AG04449 (cell line): ENCODE measurements around the gene KIR2DL1.
"Not testable (repeated sequence)": the region's sequence is repeated elsewhere in the genome, so short reads cannot be mapped to it uniquely, and the experiment has no call there.

Source experiments
- CTCF ChIA-PET: fragments of 350-600 bp; formaldehyde crosslinking; extraction: SDS; loops from one replicate; lab custom pipeline; 2021; ENCODE audit warnings: antibody characterized with exemption; lab: Yijun Ruan, JAX
- POLR2A ChIA-PET: fragments of 400-600, 350-600 bp; formaldehyde crosslinking; extraction: SDS; loops from one replicate; lab custom pipeline; 2020; ENCODE audit warnings: antibody characterized with exemption, inconsistent platforms; lab: Yijun Ruan, JAX
- DNase-seq: peaks from one replicate; pipeline ENCODE4 v3.0.0-alpha.2; 2010; ENCODE audit warnings: low read depth, low spot score
- H3K4me3 ChIP-seq: 2 replicates; pipeline ENCODE4 v1.5.1; 2011; ENCODE audit warnings: low read depth, mild to moderate bottlenecking, control low read depth, low read length

KIR2DL1 gene

DNA sequence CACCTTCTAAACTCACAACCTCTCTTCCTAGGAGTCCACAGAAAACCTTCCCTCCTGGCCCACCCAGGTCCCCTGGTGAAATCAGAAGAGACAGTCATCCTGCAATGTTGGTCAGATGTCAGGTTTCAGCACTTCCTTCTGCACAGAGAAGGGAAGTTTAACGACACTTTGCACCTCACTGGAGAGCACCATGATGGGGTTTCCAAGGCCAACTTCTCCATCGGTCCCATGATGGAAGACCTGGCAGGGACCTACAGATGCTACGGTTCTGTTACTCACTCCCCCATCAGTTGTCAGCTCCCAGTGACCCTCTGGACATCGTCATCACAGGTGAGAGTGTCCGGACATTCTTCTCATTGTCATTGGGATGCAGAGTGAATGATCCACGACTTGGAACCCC, 11.0 kb upstream of the KIR2DL1 start:
- CTCF ChIA-PET: not testable (repeated sequence)

DNA sequence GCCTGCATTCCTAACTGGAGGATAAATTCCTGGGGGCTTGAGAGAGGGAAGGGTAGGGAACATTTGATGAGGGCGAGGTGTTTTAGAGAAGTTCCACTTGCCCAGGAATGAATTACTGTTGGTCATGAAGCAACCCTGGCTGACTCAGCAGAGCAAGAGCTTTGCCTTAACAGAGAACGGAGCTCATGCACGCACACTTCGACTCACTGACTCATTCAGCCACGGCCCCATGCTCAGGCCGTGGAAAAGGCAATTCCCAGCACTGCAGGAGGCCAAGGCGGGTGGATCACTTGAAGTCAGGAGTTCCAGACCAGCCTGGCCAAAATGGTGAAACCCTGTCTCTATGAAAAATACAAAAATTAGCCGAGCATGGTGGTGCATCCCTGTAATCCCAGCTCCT, 5.4 kb upstream of the KIR2DL1 start:
- DNase-seq, CTCF ChIA-PET, POLR2A ChIA-PET, H3K4me3 ChIP-seq: not testable (repeated sequence)

More for the DNA sequence above, 11.0 kb upstream of the KIR2DL1 start:
- H3K4me3 ChIP-seq, POLR2A ChIA-PET, DNase-seq: not testable (repeated sequence)

DNA sequence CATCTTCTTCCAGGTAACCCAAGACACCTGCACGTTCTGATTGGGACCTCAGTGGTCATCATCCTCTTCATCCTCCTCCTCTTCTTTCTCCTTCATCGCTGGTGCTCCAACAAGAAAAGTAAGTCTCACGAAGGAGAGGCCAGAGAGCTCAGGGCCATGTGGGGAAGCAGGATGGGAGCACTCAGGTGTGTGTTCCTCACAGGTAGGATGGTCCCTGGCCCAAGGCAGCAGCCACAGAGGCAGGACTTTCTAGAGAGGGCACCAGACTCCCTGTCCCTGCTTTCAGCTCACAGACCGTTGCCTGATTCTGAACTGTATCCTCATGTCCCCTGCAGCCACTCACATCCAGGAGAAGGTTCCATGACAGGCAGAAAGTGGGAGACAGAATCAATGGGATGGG, 3.1 kb upstream of the KIR2DL1 start:
- DNase-seq, POLR2A ChIA-PET, H3K4me3 ChIP-seq, CTCF ChIA-PET: not testable (repeated sequence)

DNA sequence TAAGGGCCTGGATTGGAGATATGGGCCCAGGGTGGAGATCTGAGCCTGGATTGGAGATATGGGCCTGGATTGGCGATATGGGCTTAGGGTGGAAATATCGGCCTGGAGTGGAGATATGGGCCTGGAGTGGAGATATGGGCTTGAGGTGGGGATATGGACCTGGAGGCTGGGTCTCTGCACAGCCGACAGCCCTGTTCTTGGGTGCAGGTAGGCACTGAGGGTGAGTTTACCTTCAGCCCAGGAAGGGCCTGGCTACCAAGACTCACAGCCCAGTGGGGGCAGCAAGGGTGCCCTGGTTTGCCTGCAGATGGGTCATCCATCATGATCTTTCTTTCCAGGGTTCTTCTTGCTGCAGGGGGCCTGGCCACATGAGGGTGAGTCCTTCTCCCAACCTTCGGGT, 918 bp downstream of the KIR2DL1 start:
- CTCF ChIA-PET, H3K4me3 ChIP-seq, DNase-seq, POLR2A ChIA-PET: not testable (repeated sequence)

DNA sequence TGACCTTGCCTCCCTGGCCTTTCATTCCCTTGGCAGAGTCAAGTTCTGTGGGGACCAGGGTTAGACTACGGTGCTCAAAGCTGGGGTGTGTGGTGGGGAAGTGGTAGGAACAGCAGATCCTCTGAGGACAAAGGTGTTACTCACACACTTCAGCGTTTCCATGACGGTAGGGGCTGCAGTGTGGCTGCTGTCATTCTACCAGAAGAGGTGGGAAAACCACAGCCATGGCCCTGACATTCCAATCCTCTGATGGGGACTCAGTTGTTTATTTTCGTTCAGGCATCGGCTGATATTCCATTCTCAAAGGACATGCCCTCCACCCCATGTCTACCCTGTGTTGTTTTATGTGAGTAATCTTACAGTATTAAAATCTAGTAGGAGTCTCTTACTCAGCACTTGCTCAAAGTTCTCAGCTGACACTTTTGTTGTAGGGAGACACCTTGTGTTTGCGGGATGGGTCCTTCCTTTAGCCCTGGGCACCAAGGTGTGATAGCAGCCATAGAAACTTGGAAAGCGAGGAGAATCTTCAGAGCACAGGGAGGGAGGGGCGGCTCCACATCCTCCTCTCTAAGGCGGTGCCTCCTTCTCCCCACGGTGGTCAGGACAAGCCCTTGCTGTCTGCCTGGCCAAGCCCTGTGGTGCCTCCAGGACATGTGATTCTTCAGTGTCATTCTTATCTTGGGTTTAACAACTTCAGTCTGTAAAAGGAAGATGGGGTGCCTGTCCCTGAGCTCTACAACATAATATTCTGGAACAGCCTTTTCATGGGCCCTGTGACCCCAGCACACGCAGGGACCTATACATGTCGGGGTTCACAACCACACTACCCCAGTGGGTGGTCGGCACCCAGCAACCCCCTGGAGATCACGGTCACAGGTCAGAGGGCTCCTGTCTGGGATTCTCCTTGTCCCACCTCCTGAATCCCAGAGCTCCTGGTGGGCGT, 1.7 kb downstream of the KIR2DL1 start:
- CTCF ChIA-PET, H3K4me3 ChIP-seq, DNase-seq, POLR2A ChIA-PET: not testable (repeated sequence)

DNA sequence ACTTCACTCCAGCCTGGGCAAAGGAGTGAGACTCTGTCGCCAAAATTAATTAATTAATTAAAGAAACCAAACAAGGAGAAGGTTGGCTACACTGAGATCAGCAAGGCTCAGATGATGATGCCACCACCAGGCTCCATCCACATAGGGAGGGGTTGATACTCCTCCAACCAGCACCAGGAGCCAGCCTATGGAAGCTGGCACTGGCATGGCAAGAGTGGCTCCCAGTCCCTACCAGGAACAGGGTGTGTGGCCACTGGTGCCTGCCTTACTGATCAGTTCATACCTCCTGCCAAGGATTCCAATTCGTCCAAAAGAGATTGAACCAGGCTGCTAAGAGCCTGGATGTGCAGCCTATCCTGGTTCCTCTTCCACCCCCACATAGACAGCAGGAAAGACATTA, 3.1 kb downstream of the KIR2DL1 start:
- DNase-seq, H3K4me3 ChIP-seq, POLR2A ChIA-PET, CTCF ChIA-PET: not testable (repeated sequence)

DNA sequence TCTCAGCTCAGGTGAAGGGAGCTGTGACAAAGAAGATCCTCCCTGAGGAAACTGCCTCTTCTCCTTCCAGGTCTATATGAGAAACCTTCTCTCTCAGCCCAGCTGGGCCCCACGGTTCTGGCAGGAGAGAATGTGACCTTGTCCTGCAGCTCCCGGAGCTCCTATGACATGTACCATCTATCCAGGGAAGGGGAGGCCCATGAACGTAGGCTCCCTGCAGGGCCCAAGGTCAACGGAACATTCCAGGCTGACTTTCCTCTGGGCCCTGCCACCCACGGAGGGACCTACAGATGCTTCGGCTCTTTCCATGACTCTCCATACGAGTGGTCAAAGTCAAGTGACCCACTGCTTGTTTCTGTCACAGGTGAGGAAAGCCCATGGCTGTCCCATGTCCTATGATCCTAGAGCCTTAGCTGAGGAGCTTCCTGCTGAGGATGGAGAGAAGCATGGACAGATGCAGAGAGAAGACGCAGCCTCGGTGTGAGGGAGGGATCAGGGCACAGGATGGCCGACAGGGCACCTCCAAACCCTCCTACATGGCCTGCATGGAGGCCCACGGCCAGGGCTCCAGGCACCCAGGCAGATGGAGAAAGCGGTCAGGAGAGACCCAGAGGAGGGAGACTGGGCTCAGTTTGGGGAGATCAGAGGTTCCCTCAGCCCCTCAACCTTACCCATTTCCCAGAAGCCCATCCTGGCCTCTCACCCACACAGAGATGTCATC, 5.7 kb downstream of the KIR2DL1 start:
- DNase-seq, POLR2A ChIA-PET, H3K4me3 ChIP-seq, CTCF ChIA-PET: not testable (repeated sequence)

DNA sequence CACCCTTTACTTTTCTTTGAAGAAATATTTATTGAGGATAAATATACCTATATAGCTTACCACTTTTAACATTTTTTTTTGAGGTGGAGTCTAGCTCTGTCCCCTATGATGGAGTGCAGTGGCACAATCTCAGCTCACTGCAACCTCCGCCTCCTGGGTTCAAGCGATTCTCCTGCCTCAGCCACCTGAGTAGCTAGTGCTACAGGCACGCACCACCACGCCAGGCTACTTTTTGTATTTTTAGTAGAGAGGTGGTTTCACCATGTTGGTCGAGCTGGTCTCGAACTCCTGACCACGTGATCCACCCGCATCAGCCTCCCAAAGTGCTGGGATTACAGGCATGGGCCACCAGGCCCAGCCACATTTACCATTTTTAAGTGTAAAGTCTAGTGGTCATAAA, 6.2 kb downstream of the KIR2DL1 start:
- DNase-seq, CTCF ChIA-PET, H3K4me3 ChIP-seq, POLR2A ChIA-PET: not testable (repeated sequence)

DNA sequence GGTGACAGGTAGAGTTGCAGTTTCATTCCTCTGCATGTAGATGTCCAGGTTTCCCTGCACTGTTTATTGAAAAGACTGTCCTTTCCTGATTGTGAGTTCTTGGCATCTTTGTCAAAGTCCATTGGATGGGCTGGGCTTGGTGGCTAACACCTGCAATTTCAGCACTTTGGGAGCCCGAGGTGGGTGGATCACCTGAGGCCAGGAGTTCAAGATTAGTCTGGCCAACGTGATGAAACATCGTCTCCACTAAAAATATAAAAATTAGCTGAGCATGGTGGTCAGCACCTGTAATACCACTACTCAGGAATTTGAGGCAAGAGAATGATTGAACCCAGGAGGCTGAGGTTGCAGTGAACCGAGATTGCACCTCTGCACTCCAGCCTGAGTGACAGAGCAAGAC, 8.3 kb downstream of the KIR2DL1 start:
- H3K4me3 ChIP-seq, DNase-seq, POLR2A ChIA-PET, CTCF ChIA-PET: not testable (repeated sequence)

DNA sequence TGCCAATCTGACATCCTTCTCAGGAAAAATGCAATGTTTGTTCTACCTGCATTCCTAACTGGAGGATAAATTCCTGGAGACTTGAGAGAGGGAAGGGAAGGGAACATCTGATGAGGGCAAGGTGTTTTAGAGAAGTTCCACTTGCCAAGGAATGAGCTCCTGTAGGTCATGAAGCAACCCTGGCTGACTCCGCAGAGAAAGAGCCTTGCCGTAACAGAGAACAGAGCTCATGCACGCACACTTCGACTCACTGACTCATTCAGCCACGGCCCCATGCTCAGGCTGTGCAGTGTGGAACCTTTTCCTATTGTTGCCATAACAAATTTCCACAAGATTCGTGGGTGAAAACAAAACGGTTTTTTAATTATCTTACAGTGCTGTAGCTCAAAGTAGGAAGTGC, 9.3 kb downstream of the KIR2DL1 start:
- POLR2A ChIA-PET, H3K4me3 ChIP-seq, DNase-seq, CTCF ChIA-PET: not testable (repeated sequence)

DNA sequence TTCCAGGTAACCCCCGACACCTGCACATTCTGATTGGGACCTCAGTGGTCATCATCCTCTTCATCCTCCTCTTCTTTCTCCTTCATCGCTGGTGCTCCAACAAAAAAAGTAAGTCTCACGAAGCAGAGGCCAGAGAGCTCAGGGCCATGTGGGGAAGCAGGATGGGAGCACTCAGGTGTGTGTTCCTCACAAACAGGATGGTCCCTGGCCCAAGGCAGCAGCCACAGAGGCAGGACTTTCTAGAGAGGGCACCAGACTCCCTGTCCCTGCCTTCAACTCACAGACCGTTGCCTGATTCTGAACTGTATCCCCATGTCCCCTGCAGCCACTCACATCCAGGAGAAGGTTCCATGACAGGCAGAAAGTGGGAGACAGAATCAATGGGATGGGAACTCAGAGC, 13.3 kb downstream of the KIR2DL1 start:
- DNase-seq, CTCF ChIA-PET, POLR2A ChIA-PET, H3K4me3 ChIP-seq: not testable (repeated sequence)

DNA sequence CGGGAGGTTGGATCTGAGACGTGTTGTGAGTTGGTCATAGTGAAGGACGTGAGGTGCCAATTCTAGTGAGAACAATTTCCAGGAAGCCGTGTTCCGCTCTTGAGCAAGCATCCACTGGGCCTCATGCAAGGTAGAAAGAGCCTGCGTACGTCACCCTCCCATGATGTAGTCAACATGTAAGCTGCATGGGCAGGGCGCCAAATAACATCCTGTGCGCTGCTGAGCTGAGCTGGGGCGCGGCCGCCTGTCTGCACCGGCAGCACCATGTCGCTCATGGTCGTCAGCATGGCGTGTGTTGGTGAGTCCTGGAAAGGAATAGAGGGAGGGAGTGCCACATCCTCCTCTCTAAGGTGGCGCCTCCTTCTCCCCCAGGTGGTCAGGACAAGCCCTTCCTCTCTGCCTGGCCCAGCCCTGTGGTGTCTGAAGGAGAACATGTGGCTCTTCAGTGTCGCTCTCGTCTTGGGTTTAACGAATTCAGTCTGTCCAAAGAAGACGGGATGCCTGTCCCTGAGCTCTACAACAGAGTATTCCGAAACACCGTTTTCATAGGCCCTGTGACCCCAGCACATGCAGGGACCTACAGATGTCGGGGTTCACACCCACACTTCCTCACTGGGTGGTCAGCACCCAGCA, 16.6 kb downstream of the KIR2DL1 start:
- CTCF ChIA-PET, POLR2A ChIA-PET, H3K4me3 ChIP-seq, DNase-seq: not testable (repeated sequence)

DNA sequence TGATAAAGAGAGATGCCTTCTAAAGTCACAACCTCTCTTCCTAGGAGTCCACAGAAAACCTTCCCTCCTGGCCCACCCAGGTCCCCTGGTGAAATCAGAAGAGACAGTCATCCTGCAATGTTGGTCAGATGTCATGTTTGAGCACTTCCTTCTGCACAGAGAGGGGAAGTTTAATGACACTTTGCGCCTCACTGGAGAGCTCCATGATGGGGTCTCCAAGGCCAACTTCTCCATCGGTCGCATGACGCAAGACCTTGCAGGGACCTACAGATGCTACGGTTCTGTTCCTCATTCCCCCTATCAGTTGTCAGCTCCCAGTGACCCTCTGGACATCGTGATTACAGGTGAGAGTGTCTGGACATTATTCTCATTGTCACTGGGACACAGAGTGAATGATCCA, 18.6 kb downstream of the KIR2DL1 start:
- POLR2A ChIA-PET, DNase-seq, H3K4me3 ChIP-seq, CTCF ChIA-PET: not testable (repeated sequence)
